ENCODE results near the gene WDFY4. TPM values are rescaled to one million over a fixed set of nuclear protein-coding genes. Genes with fewer than 3 reads are reported as not detected.

Gene WDFY4
- total RNA-seq, 1 experiment from 2014 or later = not detected

DNA sequence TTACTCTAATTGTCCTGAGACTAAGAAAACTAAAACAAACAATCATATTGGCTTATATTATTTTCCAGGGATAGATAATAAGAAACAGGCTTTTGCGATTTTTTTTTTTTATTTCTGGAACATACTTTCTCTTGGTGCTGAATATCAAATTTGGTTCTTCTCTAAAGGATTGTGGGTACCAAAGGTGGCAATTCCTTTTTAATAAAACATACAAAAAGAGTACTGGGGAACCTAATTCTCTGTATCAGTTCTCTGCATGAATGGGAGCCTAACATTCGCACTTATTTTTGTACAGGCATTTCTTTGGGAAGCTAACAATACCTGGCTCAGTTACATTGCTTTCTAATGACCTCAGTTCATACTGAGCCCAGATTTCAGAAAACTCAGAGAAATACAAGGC is 222.2 kb downstream of the WDFY4 start:
- no peak overlapping the region for H4K5ac ChIP-seq (ENCODE audit: insufficient read length, low read depth, low read length)
- H3K79me2 ChIP-seq (ENCODE audit: insufficient read depth, low read length) = no peaks in the 10 kb centered on the region
- H2BK12ac ChIP-seq (ENCODE audit: insufficient read length, low read depth, low read length) = no peak overlapping the region
- no peaks in the 10 kb centered on the region for H4K20me1 ChIP-seq (ENCODE audit: control insufficient read depth, insufficient read depth, insufficient read length)
- no peaks in the 10 kb centered on the region for H3K36me3 Mint-ChIP-seq (ENCODE audit: insufficient read depth in 1 of 3, low read depth in 3 of 3)
- H2BK5ac ChIP-seq (ENCODE audit: insufficient read length, low read length) = no peak overlapping the region
- no peak overlapping the region for H3K56ac ChIP-seq (ENCODE audit: insufficient read length, low read depth, low read length)
- H3K4me1 Mint-ChIP-seq = peaks cover 8 to 9% of the 10 kb centered on the region in 2 experiments; a peak in 3 of 4 replicates
- H4K8ac ChIP-seq (replicated peaks; ENCODE audit: insufficient read length, low read depth, low read length) = no peak overlapping the region
- no peak overlapping the region for H3K23ac ChIP-seq (ENCODE audit: insufficient read length, low read depth, low read length)
- no peak overlapping the region for H3K14ac ChIP-seq (ENCODE audit: insufficient read depth, low read length)
- H3K4me3 Mint-ChIP-seq = no peak overlapping the region
- no peak overlapping the region for H2BK20ac ChIP-seq (ENCODE audit: low read depth, low read length, poor library complexity, severe bottlenecking)
- no peak overlapping the region for H3K27ac ChIP-seq (ENCODE audit: insufficient read length, low read depth, low read length)
- H2AFZ ChIP-seq (ENCODE audit: low read length) = no peak overlapping the region
- no peak overlapping the region for H3K9ac ChIP-seq (ENCODE audit: extremely low read depth, insufficient read length, low read length)
- no peak overlapping the region for H2BK120ac ChIP-seq (ENCODE audit: low read depth, low read length, poor library complexity, severe bottlenecking)
- no peak overlapping the region for H3K4me2 ChIP-seq (ENCODE audit: insufficient read depth, insufficient read length, low read length)
- TF ChIP-seq, protein P1, sequence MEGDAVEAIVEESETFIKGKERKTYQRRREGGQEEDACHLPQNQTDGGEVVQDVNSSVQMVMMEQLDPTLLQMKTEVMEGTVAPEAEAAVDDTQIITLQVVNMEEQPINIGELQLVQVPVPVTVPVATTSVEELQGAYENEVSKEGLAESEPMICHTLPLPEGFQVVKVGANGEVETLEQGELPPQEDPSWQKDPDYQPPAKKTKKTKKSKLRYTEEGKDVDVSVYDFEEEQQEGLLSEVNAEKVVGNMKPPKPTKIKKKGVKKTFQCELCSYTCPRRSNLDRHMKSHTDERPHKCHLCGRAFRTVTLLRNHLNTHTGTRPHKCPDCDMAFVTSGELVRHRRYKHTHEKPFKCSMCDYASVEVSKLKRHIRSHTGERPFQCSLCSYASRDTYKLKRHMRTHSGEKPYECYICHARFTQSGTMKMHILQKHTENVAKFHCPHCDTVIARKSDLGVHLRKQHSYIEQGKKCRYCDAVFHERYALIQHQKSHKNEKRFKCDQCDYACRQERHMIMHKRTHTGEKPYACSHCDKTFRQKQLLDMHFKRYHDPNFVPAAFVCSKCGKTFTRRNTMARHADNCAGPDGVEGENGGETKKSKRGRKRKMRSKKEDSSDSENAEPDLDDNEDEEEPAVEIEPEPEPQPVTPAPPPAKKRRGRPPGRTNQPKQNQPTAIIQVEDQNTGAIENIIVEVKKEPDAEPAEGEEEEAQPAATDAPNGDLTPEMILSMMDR (conservative IDR thresholded peaks at IDR 0.05) = no peak
- no peaks in the 10 kb centered on the region; the same call in 1 of the 2 replicates for H3K27me3 Mint-ChIP-seq (ENCODE audit: low read depth)
- no peaks in the 10 kb centered on the region; a peak in 1 of 5 replicates for H3K9me3 Mint-ChIP-seq
- no peaks in the 10 kb centered on the region for H3K23me2 ChIP-seq (ENCODE audit: insufficient read length, low read depth, low read length, poor library complexity, severe bottlenecking)
- H3K79me1 ChIP-seq (ENCODE audit: insufficient read depth, low read depth, low read length, poor library complexity, severe bottlenecking) = no peaks in the 10 kb centered on the region
- H3K9me3 ChIP-seq (ENCODE audit: control insufficient read depth, low read depth, low read length) = no peaks in the 10 kb centered on the region
- H4K91ac ChIP-seq (ENCODE audit: insufficient read length, low read depth, low read length) = no peak overlapping the region
- no peaks in the 10 kb centered on the region for H3K27me3 ChIP-seq (ENCODE audit: insufficient read depth, low read length)
- DNase-seq = no peak
- no peak overlapping the region for H3K18ac ChIP-seq (ENCODE audit: insufficient read length, low read depth, low read length)
- no peak overlapping the region for H3K4ac ChIP-seq (ENCODE audit: low read depth, low read length)
- no peak overlapping the region for H3K27ac Mint-ChIP-seq
- no peak overlapping the region for H3T11ph ChIP-seq (ENCODE audit: low read length)
- no peak overlapping the region for H2AK5ac ChIP-seq (ENCODE audit: insufficient read length, low read length)
- no CpG with 5 or more reads among the region's 2 CpGs for WGBS (ENCODE audit: extremely low coverage, insufficient read length, low lambda C conversion rate)
- H2BK15ac ChIP-seq (ENCODE audit: low read depth, low read length) = no peak overlapping the region
- no peaks in the 10 kb centered on the region for H3K4me1 ChIP-seq (ENCODE audit: insufficient read depth, low read length)

All from H9 (cell line).